Measurements from ENCODE around the gene ZNF76. TPM values are rescaled to one million over a fixed set of nuclear protein-coding genes. Genes with fewer than 3 reads are reported as not detected.

The ZNF76 gene
- total RNA-seq, 4 donors from 2014 or later = 41.6 to 97.2 (median 55.5) TPM

DNA sequence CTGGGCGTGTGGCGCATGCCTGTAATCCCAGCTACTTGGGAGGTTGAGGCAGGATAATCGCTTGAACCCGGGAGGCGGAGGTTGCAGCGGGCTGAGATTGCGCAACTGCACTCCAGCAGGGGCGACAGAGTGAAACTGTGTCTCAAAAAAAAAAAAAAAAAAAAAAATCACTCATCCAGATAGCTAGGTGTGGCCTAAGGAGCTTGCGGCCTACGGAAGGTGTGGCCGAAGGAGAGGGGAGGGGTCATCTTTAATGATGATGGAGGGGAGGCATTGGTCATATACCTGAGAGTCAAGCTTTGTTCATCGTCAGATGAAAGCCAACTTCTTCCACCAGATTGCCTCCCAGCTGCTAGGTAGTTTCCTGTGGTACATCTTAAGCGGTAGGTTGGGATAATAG is 82.0 kb downstream of the ZNF76 start:
- peaks cover 0 to 39% (median 16%) of the 10 kb centered on the region in 4 donors for H3K4me1 ChIP-seq
- TF ChIP-seq EP300 (IDR thresholded peaks at IDR 0.05) (no peak), POLR2A (IDR thresholded peaks at IDR 0.05) (no peak)
- TF ChIP-seq, protein P1, sequence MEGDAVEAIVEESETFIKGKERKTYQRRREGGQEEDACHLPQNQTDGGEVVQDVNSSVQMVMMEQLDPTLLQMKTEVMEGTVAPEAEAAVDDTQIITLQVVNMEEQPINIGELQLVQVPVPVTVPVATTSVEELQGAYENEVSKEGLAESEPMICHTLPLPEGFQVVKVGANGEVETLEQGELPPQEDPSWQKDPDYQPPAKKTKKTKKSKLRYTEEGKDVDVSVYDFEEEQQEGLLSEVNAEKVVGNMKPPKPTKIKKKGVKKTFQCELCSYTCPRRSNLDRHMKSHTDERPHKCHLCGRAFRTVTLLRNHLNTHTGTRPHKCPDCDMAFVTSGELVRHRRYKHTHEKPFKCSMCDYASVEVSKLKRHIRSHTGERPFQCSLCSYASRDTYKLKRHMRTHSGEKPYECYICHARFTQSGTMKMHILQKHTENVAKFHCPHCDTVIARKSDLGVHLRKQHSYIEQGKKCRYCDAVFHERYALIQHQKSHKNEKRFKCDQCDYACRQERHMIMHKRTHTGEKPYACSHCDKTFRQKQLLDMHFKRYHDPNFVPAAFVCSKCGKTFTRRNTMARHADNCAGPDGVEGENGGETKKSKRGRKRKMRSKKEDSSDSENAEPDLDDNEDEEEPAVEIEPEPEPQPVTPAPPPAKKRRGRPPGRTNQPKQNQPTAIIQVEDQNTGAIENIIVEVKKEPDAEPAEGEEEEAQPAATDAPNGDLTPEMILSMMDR (IDR thresholded peaks at IDR 0.05) = no peak
- no peak overlapping the region for H3K27ac ChIP-seq
- H3K4me3 ChIP-seq = no peak overlapping the region
- peaks cover 0 to 10% (median 0%) of the 10 kb centered on the region in 3 donors for H3K36me3 ChIP-seq
- WGBS, 2 donors = 78 to 81% methylated on average over 13 of the region's 13 CpGs
- no peaks in the 10 kb centered on the region for H3K27me3 ChIP-seq
- DNase-seq (ENCODE audit: low spot score in 2 of 2) = no peak
- no peaks in the 10 kb centered on the region for H3K9me3 ChIP-seq

DNA sequence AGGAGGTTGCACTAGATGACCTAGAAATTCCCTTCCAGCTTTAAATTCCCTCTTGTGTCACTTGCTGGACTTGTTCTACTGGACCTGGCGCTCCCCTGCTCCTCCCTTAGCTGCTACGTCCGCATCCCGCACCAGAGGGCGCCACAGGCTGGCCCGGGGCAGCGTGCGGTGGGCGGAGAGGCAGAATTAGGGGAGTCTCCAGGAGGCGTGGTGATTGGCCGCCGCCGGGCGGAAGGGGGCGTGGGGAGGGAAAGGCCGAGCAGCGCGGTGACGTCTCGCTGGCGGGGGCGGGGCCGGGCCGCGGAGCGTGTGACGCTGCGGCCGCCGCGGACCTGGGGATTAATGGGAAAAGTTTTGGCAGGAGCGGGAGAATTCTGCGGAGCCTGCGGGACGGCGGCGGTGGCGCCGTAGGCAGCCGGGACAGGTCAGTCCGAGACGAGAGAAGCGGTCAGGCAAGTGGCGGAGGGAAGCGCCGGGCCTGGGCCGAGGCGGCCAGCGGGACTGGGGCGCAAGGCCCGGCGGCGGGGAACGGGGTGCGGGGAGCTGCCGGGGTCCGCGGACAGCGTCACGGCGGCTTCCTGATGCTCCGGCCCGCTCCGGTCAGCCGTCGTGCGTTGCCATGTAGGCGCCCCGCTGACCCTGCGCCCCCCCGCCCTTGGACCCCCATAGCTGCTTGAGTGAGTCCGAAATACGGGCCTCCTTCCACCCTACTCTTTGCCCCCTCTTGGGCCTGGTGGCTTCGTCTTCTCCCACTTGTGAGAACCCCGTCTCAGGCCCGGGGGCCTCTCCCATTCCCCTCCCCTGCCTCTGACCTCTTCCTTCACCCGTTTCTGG is 82.9 kb downstream of the ZNF76 start, which contains the start of gene PPARD:
Gene PPARD, plus strand, starts transcription at position 301 of the 834 bp plus-strand sequence. CDS start 68,530 bp downstream, outside the sequence.
- H3K4me1 ChIP-seq = peaks cover 0 to 39% (median 16%) of the 10 kb centered on the region in 4 donors
- peak within 1 kb of the TSS; percentile 79 to 94 (median 92) for H3K27ac ChIP-seq
- H3K4me3 ChIP-seq = peak within 1 kb of the TSS; percentile 66 to 85 (median 70)
- DNase-seq (ENCODE audit: low spot score in 2 of 2) = peak; percentile 96 to 98
- TF ChIP-seq, protein P1 (IDR thresholded peaks at IDR 0.05) = peak; percentile 97 to 99 (median 99)
- TF ChIP-seq POLR2A (IDR thresholded peaks at IDR 0.05) (peak; percentile 65 to 97), EP300 (IDR thresholded peaks at IDR 0.05) (peak; percentile 50 to 94)
- no peaks in the 10 kb centered on the region for H3K9me3 ChIP-seq
- H3K36me3 ChIP-seq = peaks cover 0 to 19% (median 0%) of the 10 kb centered on the region in 3 donors
- no peaks in the 10 kb centered on the region for H3K27me3 ChIP-seq
- WGBS, 2 donors = 0 to 1% methylated on average over 60 to 73 of the region's 77 CpGs

DNA sequence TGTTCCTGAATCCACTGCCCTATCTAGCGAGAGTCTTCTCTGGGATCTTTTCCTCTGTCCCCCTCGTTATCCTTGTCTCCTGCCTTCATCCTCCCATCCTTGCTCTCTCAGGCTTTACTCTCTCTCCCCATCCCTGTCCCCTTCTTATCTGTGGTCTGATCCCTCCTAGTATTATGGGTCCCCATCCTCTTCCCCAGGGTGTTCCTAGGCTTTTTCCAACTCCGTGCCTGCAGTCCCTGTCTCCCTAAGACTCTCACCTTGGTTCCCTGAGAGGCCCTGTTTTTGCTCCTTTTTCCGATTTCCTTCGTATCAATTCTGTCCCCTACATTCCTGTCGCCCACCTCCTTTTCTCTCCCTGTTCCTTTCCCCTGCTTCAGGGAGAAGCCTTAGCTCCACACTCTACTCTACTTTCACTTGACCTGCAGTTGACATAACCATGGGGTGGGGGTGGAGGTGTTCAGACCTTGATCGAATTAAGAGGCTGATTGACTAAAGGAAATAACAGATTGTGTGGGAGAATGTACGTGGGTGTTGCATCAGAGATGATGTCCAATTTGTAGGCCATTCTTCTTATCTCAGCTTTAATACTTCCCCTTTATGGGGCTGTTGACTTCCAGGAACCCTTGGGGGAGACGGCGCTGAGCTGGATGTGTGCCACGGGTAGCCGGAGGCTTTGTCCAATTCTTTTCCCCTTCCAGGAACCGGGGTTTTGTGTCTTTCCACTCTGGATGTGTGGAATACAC is 83.7 kb downstream of the ZNF76 start:
- Histone ChIP-seq H3K27me3 (no peaks in the 10 kb centered on the region), H3K27ac (peak overlapping the region; percentile 79 to 94 (median 92)), H3K9me3 (no peaks in the 10 kb centered on the region), H3K4me1 (peaks cover 0 to 39% (median 19%) of the 10 kb centered on the region in 4 donors), H3K36me3 (peaks cover 0 to 27% (median 0%) of the 10 kb centered on the region in 3 donors), H3K4me3 (peak overlapping the region; percentile 66 to 85 (median 70))
- peak in 1 of 2 donors; percentile 53 for DNase-seq (ENCODE audit: low spot score in 2 of 2)
- peak in 1 of 2 donors; percentile 64 for TF ChIP-seq EP300 (IDR thresholded peaks at IDR 0.05)
- TF ChIP-seq POLR2A (IDR thresholded peaks at IDR 0.05) = no peak
- WGBS, 2 donors = 10 to 14% methylated on average over 13 of the region's 13 CpGs

DNA sequence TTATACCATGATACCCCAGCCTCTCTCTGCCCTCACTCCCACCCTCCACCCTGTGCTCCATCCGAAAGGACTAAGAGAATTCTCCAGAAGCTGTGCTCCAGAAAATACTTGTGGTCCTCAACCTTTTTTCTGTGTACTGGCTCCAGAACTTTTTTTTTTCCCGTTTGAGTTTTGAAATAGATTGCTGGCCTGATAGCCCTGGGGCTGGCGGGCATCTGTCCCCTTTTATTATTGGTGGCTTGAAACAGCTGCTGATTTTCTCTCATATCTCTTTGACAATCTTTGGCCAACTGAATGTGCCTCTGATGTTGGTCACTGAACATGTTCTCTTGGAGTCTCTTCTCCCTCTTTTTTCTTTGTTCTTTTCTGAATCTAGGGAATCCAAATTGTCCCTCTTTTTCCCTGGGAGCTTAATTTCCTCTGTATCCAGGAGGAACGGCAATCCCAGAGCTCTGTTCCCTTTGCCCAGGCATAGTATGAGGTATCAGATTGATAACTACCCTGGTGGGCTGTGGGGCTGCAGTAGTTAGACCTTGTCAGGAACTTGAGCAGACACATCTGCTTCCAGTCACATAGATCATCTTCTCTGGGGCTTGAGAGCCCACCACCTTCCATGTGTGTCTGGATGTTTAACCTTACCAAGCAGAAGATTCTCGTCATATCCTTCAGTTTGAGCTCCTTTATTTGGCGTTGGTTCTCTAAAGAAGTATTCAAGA is 84.5 kb downstream of the ZNF76 start:
- 60 to 63% methylated on average over 6 of the region's 6 CpGs for WGBS, 2 donors
- DNase-seq (ENCODE audit: low spot score in 2 of 2) = no peak
- TF ChIP-seq EP300 (IDR thresholded peaks at IDR 0.05) = no peak
- TF ChIP-seq POLR2A (IDR thresholded peaks at IDR 0.05) = no peak
- TF ChIP-seq, protein P1 (IDR thresholded peaks at IDR 0.05) = no peak
- peaks cover 0 to 34% (median 0%) of the 10 kb centered on the region in 3 donors for H3K36me3 ChIP-seq
- H3K4me3 ChIP-seq = peak overlapping the region; percentile 66 to 85 (median 70)
- no peaks in the 10 kb centered on the region for H3K27me3 ChIP-seq
- H3K9me3 ChIP-seq = no peaks in the 10 kb centered on the region
- peaks cover 0 to 39% (median 19%) of the 10 kb centered on the region in 4 donors for H3K4me1 ChIP-seq
- H3K27ac ChIP-seq = peak overlapping the region in 3 of 4 donors; percentile 90 to 94 (median 93)

Other genes starting within 250 kb of the ZNF76 start
- gene TCP11, start 118.4 kb upstream of the ZNF76 start, total RNA-seq = under 1 TPM in 1 of 4 donors, not detected in 3; 0.84 TPM
- 1 to 10 TPM in 1 of 4 donors, under 1 TPM in 3; 0.30 to 1.3 (median 0.50) TPM for gene SCUBE3, start 45.8 kb upstream of the ZNF76 start, total RNA-seq
- gene DEF6, start 38.1 kb downstream of the ZNF76 start, total RNA-seq = 10 to 100 TPM in 1 of 4 donors, 1 to 10 TPM in 3; 3.3 to 21.9 (median 7.4) TPM
- gene PPARD, start 82.8 kb downstream of the ZNF76 start, total RNA-seq = 10 to 100 TPM; 10.0 to 15.3 (median 13.0) TPM
- 1 to 10 TPM; 8.1 to 9.6 (median 8.4) TPM for gene FANCE, start 192.6 kb downstream of the ZNF76 start, total RNA-seq
- 1,000 to 10,000 TPM in 3 of 4 donors, 100 to 1,000 TPM in 1; 952 to 1,436 (median 1,121) TPM for gene RPL10A, start 208.7 kb downstream of the ZNF76 start, total RNA-seq
- gene TEAD3, start 237.3 kb downstream of the ZNF76 start, total RNA-seq = 10 to 100 TPM in 3 of 4 donors, 1 to 10 TPM in 1; 9.8 to 20.1 (median 13.6) TPM